SKM-1 treated with dmso at 0.1 percent for 144 hours (cell line): ENCODE data around the gene CXorf65.

Experiments
- DNase-seq: peaks from one replicate; lab custom pipeline; 2025; ENCODE audit not compliant: unreplicated experiment; lab: John Stamatoyannopoulos, UW

Gene CXorf65

GRCh38 chrX:71068044-71068918 is 38.3 kb downstream of the CXorf65 start, which contains the start of gene SNX12:
SNX12 (minus strand) TSS chrX:71068334; CDS start chrX:71068306, 28 bp downstream.
- DNase-seq = peak; percentile 81

GRCh38 chrX:71067712-71068043 is 38.9 kb downstream of the CXorf65 start:
- no peak for DNase-seq

GRCh38 chrX:71067089-71067488 is 39.5 kb downstream of the CXorf65 start:
- no peak for DNase-seq

DNA sequence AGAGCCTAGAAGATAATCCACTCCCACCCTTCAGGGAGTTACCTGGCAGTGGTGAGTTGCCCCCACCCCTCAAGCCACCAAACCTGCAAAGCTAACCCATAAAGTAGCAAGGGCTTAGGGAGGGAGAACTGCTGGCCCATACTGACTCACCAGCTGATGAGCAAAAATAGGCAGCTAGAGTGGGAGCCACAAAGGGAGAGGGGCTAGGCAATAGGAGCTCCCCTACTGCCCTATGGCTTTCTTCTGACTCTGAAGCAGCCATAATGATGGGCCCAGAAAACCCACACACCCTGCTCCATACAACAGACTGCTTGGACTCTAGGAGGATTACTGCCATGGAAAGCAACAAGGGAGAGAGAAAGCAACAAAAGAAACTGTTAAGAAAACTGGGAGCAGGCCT is 46.4 kb downstream of the CXorf65 start:
- DNase-seq = no peak

DNA sequence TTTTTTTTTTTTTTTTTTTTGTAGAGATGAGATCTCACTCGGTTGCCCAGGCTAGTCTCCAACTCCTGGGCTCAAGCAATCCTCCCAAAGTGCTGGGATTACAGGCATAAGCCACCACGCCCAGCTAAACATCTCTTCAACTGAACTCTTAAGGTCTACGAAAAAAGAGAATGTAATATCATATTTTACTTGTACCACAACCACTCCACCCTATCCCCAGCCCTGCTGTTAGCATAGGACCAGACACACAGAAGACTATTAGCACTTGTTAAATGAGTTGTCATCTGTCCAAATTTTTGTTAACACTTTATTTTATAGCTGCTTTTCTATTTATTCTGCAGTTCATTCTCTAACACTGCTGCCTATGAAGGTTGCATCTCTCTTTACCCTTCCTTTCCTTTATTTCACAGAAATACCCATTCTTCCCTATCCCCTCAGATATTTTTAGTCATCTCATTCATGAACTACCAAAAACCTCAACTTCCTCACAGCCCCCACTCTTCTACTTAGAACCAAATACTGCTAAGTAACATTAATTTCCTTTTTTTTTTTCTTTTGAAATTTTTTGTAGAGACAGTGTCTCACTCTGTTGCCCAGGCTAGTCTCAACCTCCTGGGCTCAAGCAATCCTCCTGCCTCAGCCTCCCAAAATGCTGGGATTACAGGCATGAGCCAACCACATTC is 48.6 kb downstream of the CXorf65 start:
- DNase-seq = no peak

- DNase-seq = no peak
Measured at GRCh38 chrX:71056867-71057266, 49.7 kb downstream of the CXorf65 start.
